Measurements from ENCODE around the gene TNFSF15.

DNA sequence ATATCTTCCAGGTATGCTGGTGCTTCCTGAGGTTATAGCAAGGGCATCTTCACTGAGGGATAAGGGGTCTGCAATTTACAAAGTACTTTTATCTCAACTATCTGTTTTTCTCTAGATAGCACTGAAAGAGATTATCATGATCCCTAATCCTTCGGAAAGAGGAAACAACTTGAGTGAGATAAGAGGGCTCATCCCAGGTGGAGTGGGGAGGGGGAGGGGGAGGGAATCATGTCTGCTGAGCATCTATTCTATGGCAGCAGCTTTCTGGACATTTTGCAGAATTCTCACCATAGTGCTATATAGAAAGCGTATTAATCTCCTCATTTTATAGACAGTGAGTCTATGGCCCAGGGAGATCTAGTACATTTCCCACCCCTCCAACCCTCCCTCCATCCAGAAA lies 5.9 kb downstream of the TNFSF15 start:
- TF ChIP-seq, protein P1, sequence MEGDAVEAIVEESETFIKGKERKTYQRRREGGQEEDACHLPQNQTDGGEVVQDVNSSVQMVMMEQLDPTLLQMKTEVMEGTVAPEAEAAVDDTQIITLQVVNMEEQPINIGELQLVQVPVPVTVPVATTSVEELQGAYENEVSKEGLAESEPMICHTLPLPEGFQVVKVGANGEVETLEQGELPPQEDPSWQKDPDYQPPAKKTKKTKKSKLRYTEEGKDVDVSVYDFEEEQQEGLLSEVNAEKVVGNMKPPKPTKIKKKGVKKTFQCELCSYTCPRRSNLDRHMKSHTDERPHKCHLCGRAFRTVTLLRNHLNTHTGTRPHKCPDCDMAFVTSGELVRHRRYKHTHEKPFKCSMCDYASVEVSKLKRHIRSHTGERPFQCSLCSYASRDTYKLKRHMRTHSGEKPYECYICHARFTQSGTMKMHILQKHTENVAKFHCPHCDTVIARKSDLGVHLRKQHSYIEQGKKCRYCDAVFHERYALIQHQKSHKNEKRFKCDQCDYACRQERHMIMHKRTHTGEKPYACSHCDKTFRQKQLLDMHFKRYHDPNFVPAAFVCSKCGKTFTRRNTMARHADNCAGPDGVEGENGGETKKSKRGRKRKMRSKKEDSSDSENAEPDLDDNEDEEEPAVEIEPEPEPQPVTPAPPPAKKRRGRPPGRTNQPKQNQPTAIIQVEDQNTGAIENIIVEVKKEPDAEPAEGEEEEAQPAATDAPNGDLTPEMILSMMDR (IDR thresholded peaks at IDR 0.05; ENCODE audit: low read length), result no peak
- TF ChIP-seq EZH2 (optimal IDR thresholded peaks at IDR 0.05; ENCODE audit: low read depth, low read length) (no peak), EZH2phosphoT487 (IDR thresholded peaks at IDR 0.05; ENCODE audit: low read length) (no peak)

Measured in MM.1S (cell line).